ENCODE measurements around the gene MCC. TPM values are rescaled to one million over a fixed set of nuclear protein-coding genes. Genes with fewer than 3 reads are reported as not detected.

Gene MCC
- total and polyA plus RNA-seq, 2 of the 4 experiments (the other 2 are of a cell fraction) = 5.0 to 20.6 TPM

DNA sequence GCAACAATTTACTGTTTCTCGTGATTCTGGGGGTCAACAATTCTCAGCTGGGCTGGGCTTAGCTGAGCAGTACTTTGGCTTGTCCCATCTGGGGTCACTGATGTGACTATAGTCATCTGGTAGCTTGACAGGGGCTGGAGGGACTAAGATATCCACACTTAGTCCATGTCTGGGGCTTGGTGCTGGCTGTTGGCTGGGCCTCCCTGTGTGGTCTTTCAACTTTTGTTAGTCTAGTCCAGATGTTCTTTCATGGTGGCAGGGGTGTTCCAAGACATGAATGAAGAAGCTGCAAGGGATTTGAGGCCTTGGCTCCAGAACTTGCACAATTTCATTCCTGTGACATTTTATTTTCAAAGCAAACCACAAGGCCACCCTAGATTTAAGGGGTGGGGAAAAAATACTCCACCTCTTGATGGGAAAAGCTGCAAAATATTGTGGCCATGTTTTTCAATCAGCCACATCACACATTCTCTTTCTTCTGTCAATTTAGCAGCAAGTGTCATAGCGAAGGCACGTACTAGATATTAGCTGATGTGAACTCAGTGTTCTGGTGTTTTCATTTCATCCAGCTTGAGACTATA is 112.7 kb downstream of the MCC start:
- no peaks in the 10 kb centered on the region for H3K9me3 ChIP-seq (ENCODE audit: control insufficient read depth, insufficient read depth, low read length)
- no peak overlapping the region for H2AFZ ChIP-seq (replicated peaks; ENCODE audit: low read length, poor library complexity)
- no peak overlapping the region for H3K9ac ChIP-seq (ENCODE audit: low read depth, low read length)
- no peak overlapping the region; a peak in 1 of 4 replicates for H4K8ac ChIP-seq (ENCODE audit: low read depth in 2 of 2, low read length in 2 of 2)
- intact Hi-C loops (cut with micrococcal nuclease) (loop anchor here (5.0 kb wide), 1 partner anchor 378 kb away; no protein-coding TSS in a partner anchor), dilution Hi-C loops (cut with HindIII; ENCODE audit: low sequenced_read_pairs, unreplicated experiment) (no loop called here), in situ Hi-C loops (cut with MboI; ENCODE audit: low sequenced_read_pairs) (loop anchor here (10.0 kb wide), 1 partner anchor 229 kb away; no protein-coding TSS in a partner anchor)
- H3K27me3 ChIP-seq (ENCODE audit: control insufficient read depth, insufficient read depth, low read length) = no peaks in the 10 kb centered on the region; the same call in 1 of the 2 replicates
- no peak overlapping the region for H3K23ac ChIP-seq (ENCODE audit: low read depth, low read length)
- no peak overlapping the region for H2BK5ac ChIP-seq (ENCODE audit: low read depth, low read length, poor library complexity, severe bottlenecking)
- no peak overlapping the region for H3K56ac ChIP-seq (ENCODE audit: extremely low read depth, insufficient read depth, low read length)
- H3K79me1 ChIP-seq (ENCODE audit: low read depth in 1 of 2, low read length in 2 of 2) = no peaks in the 10 kb centered on the region
- H2BK20ac ChIP-seq (ENCODE audit: low read depth, low read length) = no peak overlapping the region
- no peak overlapping the region for H3K4me3 ChIP-seq (ENCODE audit: insufficient read depth, low read depth, low read length)
- no peak overlapping the region for H2AK5ac ChIP-seq (ENCODE audit: low read depth, low read length)
- no peak overlapping the region for H2BK120ac ChIP-seq (ENCODE audit: low read depth, low read length)
- H4K20me1 ChIP-seq (ENCODE audit: insufficient read depth, low read length) = no peaks in the 10 kb centered on the region
- no peak overlapping the region for H3K4me2 ChIP-seq (ENCODE audit: low read depth, low read length)
- whole genome bisulfite sequencing, 2 experiments (ENCODE audit: extremely low coverage in 2 of 2, insufficient read length in 1 of 2) = no CpG with 5 or more reads among the region's 3 CpGs
- H2BK15ac ChIP-seq (ENCODE audit: low read depth, low read length) = no peak overlapping the region
- H3K9me1 ChIP-seq (ENCODE audit: insufficient read depth, low read length) = no peaks in the 10 kb centered on the region
- ChIA-PET CTCF (no interaction called here), POLR2A (ENCODE audit: unreplicated experiment) (interaction anchor here (1.1 kb wide), 1 partner anchor 224 kb away, joined by 5 read pairs; no protein-coding TSS in a partner anchor)
- H3K18ac ChIP-seq (ENCODE audit: low read depth, low read length) = no peak overlapping the region
- no peak overlapping the region for H3K14ac ChIP-seq (replicated peaks; ENCODE audit: low read depth, low read length)
- H3K27ac ChIP-seq (ENCODE audit: insufficient read depth, low read length) = no peak overlapping the region
- DNase-seq = no peak
- no peak overlapping the region for H4K5ac ChIP-seq (ENCODE audit: low read depth, low read length)
- ATAC-seq (ENCODE audit: low read depth) = no peak
- no peak overlapping the region for H2AK9ac ChIP-seq (replicated peaks; ENCODE audit: low read depth, low read length, poor library complexity)
- no peak overlapping the region for H4K91ac ChIP-seq (ENCODE audit: insufficient read depth, low read depth, low read length)
- no TSS peak for BruUV-seq (replicated peaks)
- 0 out of 2 replicates have a peak, but pooled peaks cover 2% of the 10 kb centered on the region for H3K36me3 ChIP-seq (ENCODE audit: control insufficient read depth, insufficient read depth, low read length)
- H3K4me1 ChIP-seq (ENCODE audit: control insufficient read depth, insufficient read depth, low read length) = peaks cover under 1% of the 10 kb centered on the region
- TF ChIP-seq SMC3 (IDR thresholded peaks at IDR 0.05; ENCODE audit: low read depth, low read length) (no peak), BHLHE40 (IDR thresholded peaks at IDR 0.05; ENCODE audit: low read depth, low read length) (no peak), POLR2A (IDR thresholded peaks at IDR 0.05; ENCODE audit: low read depth, low read length) (no peak), CTCF (conservative IDR thresholded peaks at IDR 0.05; ENCODE audit: low read depth, low read length) (no peak), MXI1 (IDR thresholded peaks at IDR 0.05; ENCODE audit: borderline replicate concordance, low read depth, low read length) (no peak), FOS (IDR thresholded peaks at IDR 0.05; ENCODE audit: low read depth, low read length) (no peak), USF2 (IDR thresholded peaks at IDR 0.05; ENCODE audit: low read depth, low read length) (no peak), RFX5 (IDR thresholded peaks at IDR 0.05; ENCODE audit: low read depth, low read length) (no peak), RAD21 (IDR thresholded peaks at IDR 0.05; ENCODE audit: low read length) (no peak), MAFK (IDR thresholded peaks at IDR 0.05; ENCODE audit: low read depth, low read length) (no peak), CEBPB (IDR thresholded peaks at IDR 0.05; ENCODE audit: low read depth, low read length) (no peak), CHD1 (IDR thresholded peaks at IDR 0.05; ENCODE audit: low read depth, low read length) (no peak), MAZ (IDR thresholded peaks at IDR 0.05; ENCODE audit: borderline replicate concordance, low read depth, low read length) (no peak), RCOR1 (IDR thresholded peaks at IDR 0.05; ENCODE audit: insufficient replicate concordance, low read length) (no peak)
- TF ChIP-seq, protein P1, sequence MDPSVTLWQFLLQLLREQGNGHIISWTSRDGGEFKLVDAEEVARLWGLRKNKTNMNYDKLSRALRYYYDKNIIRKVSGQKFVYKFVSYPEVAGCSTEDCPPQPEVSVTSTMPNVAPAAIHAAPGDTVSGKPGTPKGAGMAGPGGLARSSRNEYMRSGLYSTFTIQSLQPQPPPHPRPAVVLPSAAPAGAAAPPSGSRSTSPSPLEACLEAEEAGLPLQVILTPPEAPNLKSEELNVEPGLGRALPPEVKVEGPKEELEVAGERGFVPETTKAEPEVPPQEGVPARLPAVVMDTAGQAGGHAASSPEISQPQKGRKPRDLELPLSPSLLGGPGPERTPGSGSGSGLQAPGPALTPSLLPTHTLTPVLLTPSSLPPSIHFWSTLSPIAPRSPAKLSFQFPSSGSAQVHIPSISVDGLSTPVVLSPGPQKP (IDR thresholded peaks at IDR 0.05; ENCODE audit: borderline replicate concordance, low read depth, low read length) = no peak
- H3K4ac ChIP-seq (ENCODE audit: low read depth, low read length) = no peak overlapping the region
